T-cell (primary cell): ENCODE results near the gene GRM7. TPM values are rescaled to one million over a fixed set of nuclear protein-coding genes. Genes with fewer than 3 reads are reported as not detected.

Source experiments
- ATAC-seq, 4 experiments: fragments of 200-7000 bp in 3 of 4; fragments of 150-1000 bp in 1 of 4; cut with Tn5 transposase; replicated peaks in 1 of 4; 1 replicate in 3 of 4; 2 replicates in 1 of 4; pipeline ENCODE4 v1.10.0; 2021; ENCODE audit warnings: moderate library complexity in 3 of 4, mild to moderate bottlenecking in 2 of 4, moderate number of reproducible peaks in 1 of 4
- CTCF ChIA-PET, 2 donors: fragments of 300-600 bp; sonication (Branson Sonifier 250); formaldehyde crosslinking; loops; one replicate each; lab custom pipeline; 2022; ENCODE audit warnings: antibody characterized with exemption in 2 of 2; lab: Charles Lee
- POLR2A ChIA-PET, 2 donors: fragments of 300-600 bp; sonication (Branson Sonifier 250); formaldehyde crosslinking; loops; one replicate each; lab custom pipeline; 2022; ENCODE audit warnings: antibody characterized with exemption in 2 of 2; lab: Charles Lee
- DNase-seq, 35 experiments: peaks; one replicate each; pipeline versions ENCODE4 v3.0.0 to v3.0.0-alpha.2; 2013 to 2023
- H3K27ac ChIP-seq: one replicate; pipeline ENCODE4 v1.5.1; 2013; ENCODE audit warnings: low read length
- H3K27me3 ChIP-seq, 2 experiments: replicated peaks in 1 of 2; 1 replicate in 1 of 2; 2 replicates in 1 of 2; pipeline versions ENCODE4 v1.6.1 to v1.7.0; 2013; ENCODE audit warnings: low read length in 1 of 2, mixed read lengths in 1 of 2; ENCODE audit not compliant: control insufficient read depth in 2 of 2, insufficient read depth in 2 of 2; ENCODE audit errors: extremely low read depth in 1 of 2
- H3K36me3 ChIP-seq, 2 donors: 1 replicate in 1 of 2; 2 replicates in 1 of 2; pipeline versions ENCODE4 v1.6.1 to v1.7.0; 2013; ENCODE audit warnings: low read length in 1 of 2; ENCODE audit not compliant: control insufficient read depth in 2 of 2, insufficient read depth in 1 of 2; ENCODE audit errors: extremely low read depth in 1 of 2
- H3K4me1 ChIP-seq, 2 experiments: 1 replicate in 1 of 2; 2 replicates in 1 of 2; pipeline versions ENCODE4 v1.6.1 to v1.7.0; 2013; ENCODE audit warnings: low read length in 2 of 2, mixed read lengths in 1 of 2; ENCODE audit not compliant: insufficient read depth in 2 of 2, control insufficient read depth in 1 of 2; ENCODE audit errors: extremely low read depth in 1 of 2
- H3K4me3 ChIP-seq, 2 donors: 1 replicate in 1 of 2; 2 replicates in 1 of 2; pipeline versions ENCODE4 v1.5.1 to v1.7.0; 2013; ENCODE audit warnings: mild to moderate bottlenecking in 2 of 2, low read length in 1 of 2, moderate library complexity in 1 of 2; ENCODE audit not compliant: control insufficient read depth in 1 of 2; ENCODE audit errors: extremely low read depth in 1 of 2
- H3K9me3 ChIP-seq: 2 replicates; pipeline ENCODE4 v1.7.0; 2013
- H3K27ac Mint-ChIP-seq, 2 donors: one replicate each; pipeline ENCODE4 v1.8.0; 2020 to 2021; ENCODE audit warnings: mild to moderate bottlenecking in 2 of 2, mixed read lengths in 2 of 2
- H3K27me3 Mint-ChIP-seq, 2 donors: one replicate each; pipeline ENCODE4 v1.8.0; 2021 to 2022; ENCODE audit warnings: mixed read lengths in 2 of 2
- H3K36me3 Mint-ChIP-seq: one replicate; pipeline ENCODE4 v1.8.0; 2021; ENCODE audit warnings: mixed read lengths
- H3K4me1 Mint-ChIP-seq, 3 donors: one replicate each; pipeline ENCODE4 v1.8.0; 2020 to 2022; ENCODE audit warnings: mixed read lengths in 3 of 3, mild to moderate bottlenecking in 1 of 3
- H3K4me3 Mint-ChIP-seq, 3 donors: one replicate each; pipeline ENCODE4 v1.8.0; 2020 to 2022; ENCODE audit warnings: mild to moderate bottlenecking in 3 of 3, mixed read lengths in 3 of 3, moderate library complexity in 3 of 3
- H3K9me3 Mint-ChIP-seq, 3 donors: one replicate each; pipeline ENCODE4 v1.8.0; 2020 to 2022; ENCODE audit warnings: mixed read lengths in 3 of 3
- WGBS: methylation state at CpG from one replicate; pipeline ENCODE4 v1.1.5; 2013; ENCODE audit warnings: missing lambda C conversion rate; ENCODE audit not compliant: insufficient coverage; 5-methylcytosine and 5-hydroxymethylcytosine counted together
- total RNA-seq, 35 experiments: library from RNA in 6 of 35; stranded (reverse) in 6 of 35; fragments of 120-200 nt in 1 of 35; gene quantifications; one replicate each; pipeline versions ENCODE4 v1.2.1 to v1.2.4 and lab custom pipeline; 2013 to 2026

Gene GRM7
- total RNA-seq, 5 donors from 2014 or later (not counting 1 experiment from before 2014, with no cell fraction given): not detected

- WGBS: no CpG with 5 or more reads among the region's 2 CpGs
- H3K4me1 ChIP-seq: peaks cover 0 to 4% of the 10 kb centered on the region in 2 experiments
- ATAC-seq: no peak
- H3K36me3 ChIP-seq: no peaks in the 10 kb centered on the region
- no peaks in the 10 kb centered on the region for H3K27me3 ChIP-seq
- Mint-ChIP-seq H3K4me1 (peaks cover 2 to 9% (median 7%) of the 10 kb centered on the region in 3 donors), H3K9me3 (peaks cover 0 to 4% (median 0%) of the 10 kb centered on the region in 3 donors), H3K4me3 (no peak overlapping the region), H3K36me3 (no peaks in the 10 kb centered on the region), H3K27ac (no peak overlapping the region), H3K27me3 (no peaks in the 10 kb centered on the region)
- H3K9me3 ChIP-seq: no peaks in the 10 kb centered on the region
- H3K4me3 ChIP-seq: no peak overlapping the region
- DNase-seq: no peak
- no peak overlapping the region for H3K27ac ChIP-seq
- ChIA-PET CTCF (no interaction called here), POLR2A (no interaction called here)
Observed at GRCh38 chr3:7292362-7292761, 431.4 kb downstream of the GRM7 start.

DNA sequence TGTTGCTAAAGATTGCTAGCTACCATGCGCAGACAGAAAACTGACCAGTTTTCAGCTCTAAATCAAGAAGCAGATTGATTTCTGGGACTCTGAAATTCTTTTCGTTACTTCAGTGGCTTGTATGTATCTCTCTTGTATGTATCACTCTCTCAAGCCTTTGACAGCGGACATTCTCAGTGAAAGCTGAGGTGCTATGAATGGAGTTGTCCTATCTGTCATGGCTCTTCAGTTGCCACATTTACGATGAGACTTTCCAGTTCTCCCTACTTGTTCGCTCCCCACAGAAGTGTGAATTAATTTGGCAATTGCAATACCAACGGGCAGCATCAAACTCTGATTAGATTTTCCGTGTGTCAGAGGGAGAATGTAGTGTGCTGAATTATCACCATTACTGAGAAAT lies 432.4 kb downstream of the GRM7 start:
- ATAC-seq (no peak), DNase-seq (no peak)
- Mint-ChIP-seq H3K9me3 (peaks cover 0 to 4% (median 0%) of the 10 kb centered on the region in 3 donors), H3K27me3 (no peaks in the 10 kb centered on the region), H3K4me1 (peaks cover 2 to 9% (median 7%) of the 10 kb centered on the region in 3 donors), H3K27ac (no peak overlapping the region), H3K4me3 (no peak overlapping the region), H3K36me3 (no peaks in the 10 kb centered on the region)
- no peak overlapping the region for H3K4me3 ChIP-seq
- H3K9me3 ChIP-seq: no peaks in the 10 kb centered on the region
- 100% methylated on average over 2 of the region's 7 CpGs for WGBS
- ChIA-PET CTCF (no interaction called here), POLR2A (no interaction called here)
- no peak overlapping the region for H3K27ac ChIP-seq
- no peaks in the 10 kb centered on the region for H3K36me3 ChIP-seq
- no peaks in the 10 kb centered on the region for H3K27me3 ChIP-seq
- peaks cover 0 to 4% of the 10 kb centered on the region in 2 experiments for H3K4me1 ChIP-seq

GRCh38 chr3:7305561-7305960 lies 444.6 kb downstream of the GRM7 start:
- Histone ChIP-seq H3K9me3 (no peaks in the 10 kb centered on the region), H3K36me3 (no peaks in the 10 kb centered on the region), H3K27ac (no peak overlapping the region), H3K4me1 (no peaks in the 10 kb centered on the region), H3K27me3 (no peaks in the 10 kb centered on the region), H3K4me3 (no peak overlapping the region)
- Mint-ChIP-seq H3K4me3 (no peak overlapping the region), H3K9me3 (peaks cover 4 to 5% (median 4%) of the 10 kb centered on the region in 3 donors), H3K36me3 (no peaks in the 10 kb centered on the region), H3K27ac (no peak overlapping the region), H3K4me1 (no peaks in the 10 kb centered on the region), H3K27me3 (peaks cover 0 to 5% of the 10 kb centered on the region in 2 donors)
- ATAC-seq (no peak), DNase-seq (no peak)
- POLR2A ChIA-PET: no interaction called here
- CTCF ChIA-PET: no interaction called here
- WGBS: no CpG with 5 or more reads among the region's 1 CpG

GRCh38 chr3:7306901-7307300 lies 446.0 kb downstream of the GRM7 start:
- Mint-ChIP-seq H3K4me1 (no peaks in the 10 kb centered on the region), H3K4me3 (no peak overlapping the region), H3K36me3 (no peaks in the 10 kb centered on the region), H3K27ac (no peak overlapping the region), H3K9me3 (peaks cover 0 to 4% (median 4%) of the 10 kb centered on the region in 3 donors), H3K27me3 (peaks cover 0 to 5% of the 10 kb centered on the region in 2 donors)
- ATAC-seq (no peak), DNase-seq (no peak)
- H3K36me3 ChIP-seq: no peaks in the 10 kb centered on the region
- H3K9me3 ChIP-seq: no peaks in the 10 kb centered on the region
- ChIA-PET CTCF (no interaction called here), POLR2A (no interaction called here)
- no CpG with 5 or more reads among the region's 3 CpGs for WGBS
- no peaks in the 10 kb centered on the region for H3K27me3 ChIP-seq
- no peak overlapping the region for H3K4me3 ChIP-seq
- H3K4me1 ChIP-seq: no peaks in the 10 kb centered on the region
- no peak overlapping the region for H3K27ac ChIP-seq

GRCh38 chr3:7307410-7307809 lies 446.5 kb downstream of the GRM7 start:
- H3K4me1 ChIP-seq: no peaks in the 10 kb centered on the region
- Mint-ChIP-seq H3K9me3 (peaks cover 0 to 4% (median 4%) of the 10 kb centered on the region in 3 donors), H3K27me3 (peaks cover 0 to 5% of the 10 kb centered on the region in 2 donors), H3K36me3 (no peaks in the 10 kb centered on the region), H3K4me1 (no peaks in the 10 kb centered on the region), H3K27ac (no peak overlapping the region), H3K4me3 (no peak overlapping the region)
- no CpG with 5 or more reads among the region's 2 CpGs for WGBS
- H3K9me3 ChIP-seq: no peaks in the 10 kb centered on the region
- no peak for DNase-seq
- H3K27ac ChIP-seq: no peak overlapping the region
- no peaks in the 10 kb centered on the region for H3K27me3 ChIP-seq
- no peak overlapping the region for H3K4me3 ChIP-seq
- no peak for ATAC-seq
- CTCF ChIA-PET: no interaction called here
- no peaks in the 10 kb centered on the region for H3K36me3 ChIP-seq
- POLR2A ChIA-PET: no interaction called here

GRCh38 chr3:7309641-7310102 lies 448.8 kb downstream of the GRM7 start:
- no peaks in the 10 kb centered on the region for H3K4me1 Mint-ChIP-seq
- H3K4me3 Mint-ChIP-seq: no peak overlapping the region
- H3K36me3 Mint-ChIP-seq: no peaks in the 10 kb centered on the region
- Histone ChIP-seq H3K36me3 (no peaks in the 10 kb centered on the region), H3K27ac (no peak overlapping the region), H3K4me3 (no peak overlapping the region), H3K9me3 (no peaks in the 10 kb centered on the region), H3K27me3 (no peaks in the 10 kb centered on the region), H3K4me1 (no peaks in the 10 kb centered on the region)
- DNase-seq (no peak), ATAC-seq (no peak)
- H3K9me3 Mint-ChIP-seq: peaks cover 0 to 4% (median 0%) of the 10 kb centered on the region in 3 donors
- no peak overlapping the region for H3K27ac Mint-ChIP-seq
- H3K27me3 Mint-ChIP-seq: peaks cover 0 to 5% of the 10 kb centered on the region in 2 donors
- WGBS: no CpG with 5 or more reads among the region's 3 CpGs
- ChIA-PET POLR2A (no interaction called here), CTCF (interaction anchor here in 1 of 2 donors (0.5 kb wide), 1 partner anchor 15 kb away, joined by 3 read pairs; no protein-coding TSS in a partner anchor)

GRCh38 chr3:7315037-7315436 lies 454.1 kb downstream of the GRM7 start:
- POLR2A ChIA-PET: no interaction called here
- H3K36me3 Mint-ChIP-seq: no peaks in the 10 kb centered on the region
- H3K4me1 ChIP-seq: no peaks in the 10 kb centered on the region
- H3K27me3 Mint-ChIP-seq: no peaks in the 10 kb centered on the region
- peaks cover 0 to 8% (median 0%) of the 10 kb centered on the region in 3 donors for H3K9me3 Mint-ChIP-seq
- no peak overlapping the region for H3K27ac Mint-ChIP-seq
- H3K27ac ChIP-seq: no peak overlapping the region
- DNase-seq: no peak
- no peak overlapping the region for H3K4me3 ChIP-seq
- H3K4me1 Mint-ChIP-seq: no peaks in the 10 kb centered on the region
- no CpG with 5 or more reads among the region's 1 CpG for WGBS
- no peak overlapping the region for H3K4me3 Mint-ChIP-seq
- ATAC-seq: no peak
- H3K27me3 ChIP-seq: no peaks in the 10 kb centered on the region
- CTCF ChIA-PET: no interaction called here
- H3K9me3 ChIP-seq: no peaks in the 10 kb centered on the region
- H3K36me3 ChIP-seq: no peaks in the 10 kb centered on the region
